ENCODE data around the gene PLEKHA7. TPM values are rescaled to one million over a fixed set of nuclear protein-coding genes. Genes with fewer than 3 reads are reported as not detected.

PLEKHA7 gene
- total and polyA plus RNA-seq, 7 donors, result 0.74 to 2.6 (median 1.2) TPM

DNA sequence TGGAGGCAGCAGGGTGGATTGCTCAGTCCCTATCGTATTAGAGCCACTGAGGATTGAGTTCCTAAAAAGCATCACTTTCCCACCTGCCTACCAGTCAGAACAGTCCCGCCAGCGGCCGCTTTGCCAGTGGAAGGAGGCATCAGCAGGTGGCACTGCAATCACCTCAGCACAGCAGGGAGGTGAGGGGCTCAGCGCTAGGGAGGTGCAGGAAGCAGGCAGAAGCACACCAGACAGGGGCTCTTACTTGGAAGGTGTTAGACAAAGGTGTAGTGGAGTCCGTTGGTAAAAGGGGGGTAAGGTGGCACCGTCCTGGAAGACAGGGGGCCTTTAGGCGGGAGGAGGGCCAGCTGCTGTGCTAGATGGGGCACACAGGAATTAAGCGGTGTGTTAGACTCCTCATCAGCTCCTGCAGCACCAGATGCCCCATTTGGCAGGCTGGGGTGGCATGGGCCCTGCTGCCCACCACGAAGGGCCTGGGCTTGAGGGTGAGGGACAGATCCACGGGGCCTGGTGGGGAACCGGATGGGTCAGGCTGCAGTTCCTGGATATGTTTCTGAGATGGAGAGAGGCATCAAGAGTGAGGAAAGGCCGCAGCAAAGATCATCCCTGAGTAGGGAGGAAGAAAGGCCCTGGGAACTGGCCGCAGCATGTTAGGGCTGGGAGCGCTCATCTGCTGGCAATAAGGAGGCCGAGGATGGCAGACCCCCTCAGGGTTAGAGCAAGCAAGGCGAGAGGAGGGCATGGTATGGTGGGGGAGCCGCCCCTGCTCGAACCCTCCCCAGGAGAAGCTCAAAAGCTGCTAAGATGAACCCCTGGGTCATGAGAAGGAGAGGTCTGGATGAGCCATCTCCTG is 233.3 kb downstream of the PLEKHA7 start:
- H3K9me3 ChIP-seq, result no peaks in the 10 kb centered on the region
- H3K27me3 ChIP-seq (ENCODE audit: insufficient read depth in 3 of 3, low read length in 2 of 3), result no peaks in the 10 kb centered on the region
- no peak overlapping the region for H3K4me3 ChIP-seq
- intact Hi-C loops (cut with DNase I), result loop anchor here in 1 of 2 donors (10.0 kb wide), 2 partner anchors 104 to 284 kb away; no protein-coding TSS in a partner anchor
- H3K36me3 ChIP-seq (ENCODE audit: insufficient read depth in 1 of 2, low read depth in 1 of 2), result no peaks in the 10 kb centered on the region
- H3K4me1 ChIP-seq, result peaks cover 5% of the 10 kb centered on the region
- DNase-seq (no peak), ATAC-seq (no peak)
- no peak overlapping the region for H3K27ac ChIP-seq
- WGBS, 3 donors, result 90 to 91% (median 91%) methylated on average over 18 to 19 of the region's 19 CpGs
- TF ChIP-seq, protein P1, sequence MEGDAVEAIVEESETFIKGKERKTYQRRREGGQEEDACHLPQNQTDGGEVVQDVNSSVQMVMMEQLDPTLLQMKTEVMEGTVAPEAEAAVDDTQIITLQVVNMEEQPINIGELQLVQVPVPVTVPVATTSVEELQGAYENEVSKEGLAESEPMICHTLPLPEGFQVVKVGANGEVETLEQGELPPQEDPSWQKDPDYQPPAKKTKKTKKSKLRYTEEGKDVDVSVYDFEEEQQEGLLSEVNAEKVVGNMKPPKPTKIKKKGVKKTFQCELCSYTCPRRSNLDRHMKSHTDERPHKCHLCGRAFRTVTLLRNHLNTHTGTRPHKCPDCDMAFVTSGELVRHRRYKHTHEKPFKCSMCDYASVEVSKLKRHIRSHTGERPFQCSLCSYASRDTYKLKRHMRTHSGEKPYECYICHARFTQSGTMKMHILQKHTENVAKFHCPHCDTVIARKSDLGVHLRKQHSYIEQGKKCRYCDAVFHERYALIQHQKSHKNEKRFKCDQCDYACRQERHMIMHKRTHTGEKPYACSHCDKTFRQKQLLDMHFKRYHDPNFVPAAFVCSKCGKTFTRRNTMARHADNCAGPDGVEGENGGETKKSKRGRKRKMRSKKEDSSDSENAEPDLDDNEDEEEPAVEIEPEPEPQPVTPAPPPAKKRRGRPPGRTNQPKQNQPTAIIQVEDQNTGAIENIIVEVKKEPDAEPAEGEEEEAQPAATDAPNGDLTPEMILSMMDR (IDR thresholded peaks at IDR 0.05), result no peak

DNA sequence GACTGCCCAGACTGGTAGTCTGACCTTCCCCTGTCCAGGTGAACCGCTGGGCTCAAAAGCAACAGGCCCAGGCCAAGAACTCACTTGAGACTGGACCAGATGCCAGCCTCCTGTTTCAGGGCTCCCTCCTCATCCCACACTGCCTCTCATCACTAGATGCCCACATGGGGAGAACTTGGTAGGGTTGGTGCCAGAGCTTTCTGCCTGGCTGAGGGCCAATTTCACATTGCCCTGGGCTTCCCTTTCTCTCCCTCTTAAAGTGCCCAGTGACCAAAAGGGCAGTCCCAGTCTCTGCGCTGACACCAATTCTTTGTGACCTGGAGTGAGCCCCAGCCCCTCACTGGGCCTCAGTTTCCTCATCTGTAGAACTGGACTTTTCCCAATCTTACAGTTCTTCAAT is 234.1 kb downstream of the PLEKHA7 start:
- H3K4me3 ChIP-seq, result no peak overlapping the region
- no peak for DNase-seq
- no peak overlapping the region for H3K27ac ChIP-seq
- TF ChIP-seq, protein P1 (IDR thresholded peaks at IDR 0.05), result no peak
- H3K36me3 ChIP-seq (ENCODE audit: insufficient read depth in 1 of 2, low read depth in 1 of 2), result no peaks in the 10 kb centered on the region
- H3K9me3 ChIP-seq, result no peaks in the 10 kb centered on the region
- 90 to 92% (median 92%) methylated on average over 2 of the region's 2 CpGs for WGBS, 3 donors
- H3K27me3 ChIP-seq (ENCODE audit: insufficient read depth in 3 of 3, low read length in 2 of 3), result no peaks in the 10 kb centered on the region
- intact Hi-C loops (cut with DNase I), result loop anchor here in 1 of 2 donors (10.0 kb wide), 2 partner anchors 105 to 285 kb away; no protein-coding TSS in a partner anchor
- no peak for ATAC-seq
- no peaks in the 10 kb centered on the region for H3K4me1 ChIP-seq

DNA sequence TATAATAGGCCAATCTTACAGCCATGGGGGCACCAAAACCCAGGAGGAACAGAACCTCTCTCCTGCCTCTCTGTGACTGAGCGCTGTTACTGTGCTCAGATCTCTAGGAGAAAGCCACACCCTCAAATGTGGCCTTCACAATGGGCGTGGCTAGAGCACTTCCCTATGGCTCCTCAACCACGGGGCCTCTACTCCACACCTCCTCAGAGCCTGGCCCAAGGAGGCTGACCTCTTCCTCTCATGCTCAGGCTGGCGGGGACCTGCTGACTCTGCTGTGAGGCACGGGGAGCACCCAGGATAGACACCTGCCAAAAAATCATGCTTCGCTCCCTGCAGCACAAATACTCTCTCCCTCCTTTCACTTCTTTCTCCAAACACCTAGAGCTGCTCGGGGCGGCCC is 234.8 kb downstream of the PLEKHA7 start:
- ATAC-seq, result no peak

DNA sequence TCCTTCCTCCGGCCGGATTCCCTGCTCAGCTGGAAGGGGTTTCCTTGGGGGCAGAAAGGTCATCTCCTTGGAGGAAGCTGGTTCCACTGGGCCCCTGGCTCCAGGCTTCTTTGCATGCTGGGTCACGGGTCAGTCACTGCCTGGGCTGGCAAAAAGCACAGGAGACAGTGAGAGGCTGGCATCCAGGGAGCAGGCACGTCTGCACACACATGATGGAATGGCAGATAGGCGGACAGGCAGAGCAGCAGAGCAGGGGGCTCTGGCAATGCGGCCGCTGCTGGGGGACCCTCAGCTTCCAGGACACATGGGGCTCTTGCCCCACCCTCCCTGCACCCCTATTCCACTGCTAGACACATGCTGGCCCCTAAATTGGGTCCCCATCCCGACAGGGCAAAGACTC is 235.3 kb downstream of the PLEKHA7 start:
- 94 to 95% (median 95%) methylated on average over 8 of the region's 8 CpGs for WGBS, 3 donors
- no peak for DNase-seq
- Histone ChIP-seq H3K27me3 (ENCODE audit: insufficient read depth in 3 of 3, low read length in 2 of 3) (no peaks in the 10 kb centered on the region), H3K9me3 (no peaks in the 10 kb centered on the region), H3K27ac (no peak overlapping the region), H3K4me1 (no peaks in the 10 kb centered on the region), H3K36me3 (ENCODE audit: insufficient read depth in 1 of 2, low read depth in 1 of 2) (no peaks in the 10 kb centered on the region), H3K4me3 (no peak overlapping the region)
- intact Hi-C loops (cut with DNase I), result no loop called here
- TF ChIP-seq, protein P1 (IDR thresholded peaks at IDR 0.05), result no peak
- no peak for ATAC-seq

More for the DNA sequence above, 234.8 kb downstream of the PLEKHA7 start:
- Histone ChIP-seq H3K4me3 (no peak overlapping the region), H3K4me1 (no peaks in the 10 kb centered on the region), H3K9me3 (no peaks in the 10 kb centered on the region), H3K27me3 (ENCODE audit: insufficient read depth in 3 of 3, low read length in 2 of 3) (no peaks in the 10 kb centered on the region), H3K36me3 (ENCODE audit: insufficient read depth in 1 of 2, low read depth in 1 of 2) (no peaks in the 10 kb centered on the region), H3K27ac (no peak overlapping the region)
- TF ChIP-seq, protein P1 (IDR thresholded peaks at IDR 0.05), result no peak
- intact Hi-C loops (cut with DNase I), result no loop called here
- WGBS, 3 donors, result 88 to 95% (median 90%) methylated on average over 8 of the region's 8 CpGs
- DNase-seq, result no peak
